Endothelial cell of umbilical vein (primary cell): ENCODE measurements around the gene COL16A1.

Source experiments
- EZH2 ChIP-seq: IDR thresholded peaks from 2 replicates; pipeline ENCODE4 v1.6.1; 2012; ENCODE audit warnings: borderline replicate concordance, low read depth, mild to moderate bottlenecking, moderate library complexity, low read length, inconsistent platforms; ENCODE audit not compliant: severe bottlenecking
- GATA2 ChIP-seq: IDR thresholded peaks from 2 replicates; pipeline ENCODE4 v1.7.0; 2011; ENCODE audit warnings: low read depth, mild to moderate bottlenecking, moderate library complexity, mixed read lengths, low read length; ENCODE audit not compliant: insufficient read length, insufficient read depth
- MYC ChIP-seq: IDR thresholded peaks from one replicate; pipeline ENCODE4 v1.6.1; 2011; ENCODE audit warnings: mild to moderate bottlenecking, low read depth, low read length
- TF ChIP-seq, protein P1 (sequence below), 2 donors: IDR thresholded peaks; 1 replicate in 1 of 2; 2 replicates in 1 of 2; pipeline ENCODE4 v1.5.1; 2011; ENCODE audit warnings: low read length in 2 of 2, mild to moderate bottlenecking in 2 of 2, moderate library complexity in 2 of 2, control low read depth in 1 of 2, inconsistent platforms in 1 of 2, low read depth in 1 of 2; ENCODE audit not compliant: insufficient read depth in 1 of 2; ENCODE audit errors: extremely low read depth in 1 of 2
- TF ChIP-seq, protein P2 (sequence below): IDR thresholded peaks from 2 replicates; pipeline ENCODE4 v1.6.1; 2011; ENCODE audit not compliant: insufficient read depth, insufficient read length

DNA sequence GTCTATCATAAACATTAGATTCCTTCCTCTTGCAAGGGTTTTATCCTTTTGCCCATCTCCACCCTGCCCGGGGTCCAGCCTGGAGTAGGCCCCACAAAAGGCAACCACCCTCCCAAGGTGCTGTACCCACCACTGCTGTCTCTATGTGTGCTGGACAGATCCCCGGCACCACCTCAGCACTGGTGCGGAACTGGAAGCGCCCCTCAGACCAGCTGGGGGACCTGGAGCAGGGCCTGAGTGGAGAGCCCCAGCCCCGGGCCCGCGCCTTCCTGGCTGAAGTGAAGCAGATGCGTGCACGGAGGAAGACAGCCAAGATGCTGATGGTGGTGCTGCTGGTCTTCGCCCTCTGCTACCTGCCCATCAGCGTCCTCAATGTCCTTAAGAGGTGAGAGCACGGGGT, 80.5 kb downstream of the COL16A1 start:
- TF ChIP-seq EZH2 (no peak), MYC (no peak), GATA2 (no peak)
- TF ChIP-seq, protein P1, sequence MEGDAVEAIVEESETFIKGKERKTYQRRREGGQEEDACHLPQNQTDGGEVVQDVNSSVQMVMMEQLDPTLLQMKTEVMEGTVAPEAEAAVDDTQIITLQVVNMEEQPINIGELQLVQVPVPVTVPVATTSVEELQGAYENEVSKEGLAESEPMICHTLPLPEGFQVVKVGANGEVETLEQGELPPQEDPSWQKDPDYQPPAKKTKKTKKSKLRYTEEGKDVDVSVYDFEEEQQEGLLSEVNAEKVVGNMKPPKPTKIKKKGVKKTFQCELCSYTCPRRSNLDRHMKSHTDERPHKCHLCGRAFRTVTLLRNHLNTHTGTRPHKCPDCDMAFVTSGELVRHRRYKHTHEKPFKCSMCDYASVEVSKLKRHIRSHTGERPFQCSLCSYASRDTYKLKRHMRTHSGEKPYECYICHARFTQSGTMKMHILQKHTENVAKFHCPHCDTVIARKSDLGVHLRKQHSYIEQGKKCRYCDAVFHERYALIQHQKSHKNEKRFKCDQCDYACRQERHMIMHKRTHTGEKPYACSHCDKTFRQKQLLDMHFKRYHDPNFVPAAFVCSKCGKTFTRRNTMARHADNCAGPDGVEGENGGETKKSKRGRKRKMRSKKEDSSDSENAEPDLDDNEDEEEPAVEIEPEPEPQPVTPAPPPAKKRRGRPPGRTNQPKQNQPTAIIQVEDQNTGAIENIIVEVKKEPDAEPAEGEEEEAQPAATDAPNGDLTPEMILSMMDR (IDR thresholded peaks at IDR 0.05; ENCODE audit: extremely low read depth in 1 of 2, insufficient read depth in 1 of 2, low read depth in 1 of 2, low read length in 2 of 2): no peak
- TF ChIP-seq, protein P2, sequence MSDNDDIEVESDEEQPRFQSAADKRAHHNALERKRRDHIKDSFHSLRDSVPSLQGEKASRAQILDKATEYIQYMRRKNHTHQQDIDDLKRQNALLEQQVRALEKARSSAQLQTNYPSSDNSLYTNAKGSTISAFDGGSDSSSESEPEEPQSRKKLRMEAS: no peak
